ENCODE measurements around the gene TSC1.

DNA sequence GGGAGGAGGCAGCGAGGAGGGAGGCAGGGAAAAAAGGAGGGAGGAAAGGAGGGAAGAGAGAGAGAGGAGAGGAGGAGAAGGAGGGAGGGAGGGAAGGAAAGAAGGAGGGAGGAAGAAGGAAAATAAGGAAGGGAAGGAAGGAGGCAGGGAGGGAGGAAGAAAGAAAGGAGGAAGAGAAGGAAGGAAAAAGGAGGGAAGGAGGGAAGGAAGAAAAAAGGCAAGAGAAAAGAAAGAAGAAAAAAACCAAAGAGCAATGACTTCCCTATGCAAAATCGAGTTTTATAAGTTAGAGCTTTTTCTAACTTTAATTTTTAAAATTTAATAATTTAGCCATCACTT lies 33.7 kb upstream of the TSC1 start:
- no peak for TF ChIP-seq CTCF (conservative IDR thresholded peaks at IDR 0.05; ENCODE audit: low read length)
- no peak for TF ChIP-seq EZH2phosphoT487 (IDR thresholded peaks at IDR 0.05; ENCODE audit: borderline replicate concordance)
